DND-41 (cell line): ENCODE measurements around the gene FAM110A.

Source experiments
- EZH2 ChIP-seq: IDR thresholded peaks from 3 replicates; pipeline ENCODE4 v1.6.1; 2012; ENCODE audit warnings: borderline replicate concordance, low read depth, mild to moderate bottlenecking, moderate library complexity, low read length, inconsistent platforms; ENCODE audit not compliant: severe bottlenecking
- TF ChIP-seq, protein P1 (sequence below): IDR thresholded peaks from 2 replicates; pipeline ENCODE4 v1.5.1; 2012; ENCODE audit warnings: borderline replicate concordance, low read length, moderate library complexity, mild to moderate bottlenecking; ENCODE audit not compliant: poor library complexity, severe bottlenecking; ENCODE audit errors: extremely low read depth

DNA sequence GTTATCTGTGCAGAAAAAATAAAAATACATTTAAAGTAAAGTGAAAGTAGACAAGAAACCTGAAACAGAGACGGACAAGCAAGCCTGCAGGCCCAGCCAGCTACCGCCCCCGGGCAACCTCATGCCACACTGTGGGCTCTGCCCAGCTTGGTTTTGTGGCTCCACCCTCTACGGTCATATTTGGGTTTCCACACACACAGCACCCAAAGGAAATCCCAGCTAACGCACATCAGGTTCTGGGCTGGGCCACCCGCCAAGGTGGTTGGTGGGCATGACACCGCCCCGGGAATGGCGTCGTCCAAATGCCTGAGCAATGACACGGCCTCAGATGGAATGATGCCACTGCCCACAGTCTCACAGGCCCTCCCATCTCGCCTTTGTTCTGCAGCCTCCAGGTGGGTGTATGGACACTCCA is 22.9 kb downstream of the FAM110A start:
- TF ChIP-seq EZH2 = no peak
- TF ChIP-seq, protein P1, sequence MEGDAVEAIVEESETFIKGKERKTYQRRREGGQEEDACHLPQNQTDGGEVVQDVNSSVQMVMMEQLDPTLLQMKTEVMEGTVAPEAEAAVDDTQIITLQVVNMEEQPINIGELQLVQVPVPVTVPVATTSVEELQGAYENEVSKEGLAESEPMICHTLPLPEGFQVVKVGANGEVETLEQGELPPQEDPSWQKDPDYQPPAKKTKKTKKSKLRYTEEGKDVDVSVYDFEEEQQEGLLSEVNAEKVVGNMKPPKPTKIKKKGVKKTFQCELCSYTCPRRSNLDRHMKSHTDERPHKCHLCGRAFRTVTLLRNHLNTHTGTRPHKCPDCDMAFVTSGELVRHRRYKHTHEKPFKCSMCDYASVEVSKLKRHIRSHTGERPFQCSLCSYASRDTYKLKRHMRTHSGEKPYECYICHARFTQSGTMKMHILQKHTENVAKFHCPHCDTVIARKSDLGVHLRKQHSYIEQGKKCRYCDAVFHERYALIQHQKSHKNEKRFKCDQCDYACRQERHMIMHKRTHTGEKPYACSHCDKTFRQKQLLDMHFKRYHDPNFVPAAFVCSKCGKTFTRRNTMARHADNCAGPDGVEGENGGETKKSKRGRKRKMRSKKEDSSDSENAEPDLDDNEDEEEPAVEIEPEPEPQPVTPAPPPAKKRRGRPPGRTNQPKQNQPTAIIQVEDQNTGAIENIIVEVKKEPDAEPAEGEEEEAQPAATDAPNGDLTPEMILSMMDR = no peak
